Neural cell (in vitro differentiated cells): ENCODE results near the gene ORC3. TPM values are rescaled to one million over a fixed set of nuclear protein-coding genes. Genes with fewer than 3 reads are reported as not detected.

ENCODE experiments used
- H2AFZ ChIP-seq: fragments of 200-600, 300-800 bp; sonication (generic), shearing (Covaris generic); 2 replicates; pipeline ENCODE4 v1.6.0; 2014; ENCODE audit warnings: low read depth, mild to moderate bottlenecking, antibody characterized with exemption, low read length, moderate library complexity
- H3F3A ChIP-seq: fragments of 200-600 bp; shearing (Covaris generic); 2 replicates; pipeline ENCODE4 v1.6.1; 2016; ENCODE audit warnings: mild to moderate bottlenecking, moderate library complexity, mixed read lengths, antibody characterized with exemption, low read length; ENCODE audit not compliant: insufficient read depth, poor library complexity, severe bottlenecking
- H3K27ac ChIP-seq: fragments of 200-600, 300-800 bp; sonication (generic), shearing (Covaris generic); 2 replicates; pipeline ENCODE4 v1.5.1; 2014; ENCODE audit warnings: mild to moderate bottlenecking, low read length, moderate library complexity
- H3K27me3 ChIP-seq: fragments of 300-800, 200-600 bp; sonication (generic), shearing (Covaris generic); 2 replicates; pipeline ENCODE4 v1.6.0; 2014; ENCODE audit warnings: mild to moderate bottlenecking, low read depth, low read length, moderate library complexity; ENCODE audit not compliant: insufficient read depth
- H3K36me3 ChIP-seq: fragments of 300-800, 200-600 bp; sonication (generic), shearing (Covaris generic); 2 replicates; pipeline ENCODE4 v1.5.1; 2014; ENCODE audit warnings: mild to moderate bottlenecking, antibody characterized with exemption, low read length, moderate library complexity; ENCODE audit not compliant: insufficient read depth
- H3K4me2 ChIP-seq: fragments of 300-800, 200-600 bp; sonication (generic), shearing (Covaris generic); 2 replicates; pipeline ENCODE4 v1.6.0; 2014; ENCODE audit warnings: mild to moderate bottlenecking, low read length
- H3K4me3 ChIP-seq: fragments of 300-800, 200-600 bp; sonication (generic), shearing (Covaris generic); 2 replicates; pipeline ENCODE4 v1.5.1; 2014; ENCODE audit warnings: mild to moderate bottlenecking, low read length, moderate library complexity
- H3K79me2 ChIP-seq: fragments of 200-600 bp; shearing (Covaris generic); replicated peaks from 2 replicates; pipeline ENCODE4 v1.6.0; 2014; ENCODE audit warnings: mild to moderate bottlenecking, low read length, moderate library complexity; ENCODE audit not compliant: insufficient read depth
- H3K9ac ChIP-seq: fragments of 300-800, 200-600 bp; sonication (generic), shearing (Covaris generic); 2 replicates; pipeline ENCODE4 v1.6.1; 2016; ENCODE audit warnings: mild to moderate bottlenecking, low read length, mixed read lengths
- H3K9me2 ChIP-seq: fragments of 200-600 bp; shearing (Covaris generic); 2 replicates; pipeline ENCODE4 v1.6.1; 2016; ENCODE audit warnings: mild to moderate bottlenecking, low read length, mixed read lengths; ENCODE audit not compliant: insufficient read depth
- H3K9me3 ChIP-seq: fragments of 200-600, 300-800 bp; sonication (generic), shearing (Covaris generic); 2 replicates; pipeline ENCODE4 v1.6.1; 2016; ENCODE audit warnings: mild to moderate bottlenecking, mixed run types, low read length, moderate library complexity, mixed read lengths
- H4K20me1 ChIP-seq: fragments of 200-600 bp; shearing (Covaris generic); 2 replicates; pipeline ENCODE4 v1.6.1; 2016; ENCODE audit warnings: mild to moderate bottlenecking, mixed run types; ENCODE audit not compliant: insufficient read depth
- EP300 ChIP-seq: fragments of 450-650 bp; conservative IDR thresholded peaks from 2 replicates; pipeline ENCODE4 v1.6.1; 2014; ENCODE audit warnings: antibody characterized with exemption, mild to moderate bottlenecking, moderate library complexity; ENCODE audit not compliant: poor library complexity, severe bottlenecking
- EZH2 ChIP-seq: fragments of 200-600, 300-800 bp; shearing (Covaris generic), sonication (generic); IDR thresholded peaks from 2 replicates; pipeline ENCODE4 v1.6.1; 2014; ENCODE audit warnings: antibody characterized with exemption, low read length, borderline replicate concordance, mild to moderate bottlenecking; ENCODE audit not compliant: insufficient read depth, poor library complexity, severe bottlenecking
- MXI1 ChIP-seq: fragments of 450-650 bp; conservative IDR thresholded peaks from 2 replicates; pipeline ENCODE4 v1.6.1; 2014; ENCODE audit warnings: antibody characterized with exemption, mild to moderate bottlenecking; ENCODE audit not compliant: poor library complexity, severe bottlenecking
- POLR2AphosphoS5 ChIP-seq: IDR thresholded peaks from 2 replicates; pipeline ENCODE4 v1.6.1; 2012
- RAD21 ChIP-seq: fragments of 450-650 bp; conservative IDR thresholded peaks from 2 replicates; pipeline ENCODE4 v1.6.1; 2014; ENCODE audit warnings: antibody characterized with exemption, mild to moderate bottlenecking, moderate library complexity
- SMC3 ChIP-seq: fragments of 450-650 bp; conservative IDR thresholded peaks from 2 replicates; pipeline ENCODE4 v1.6.1; 2014; ENCODE audit warnings: antibody characterized with exemption, mild to moderate bottlenecking, moderate library complexity; ENCODE audit not compliant: poor library complexity
- TAF1 ChIP-seq: IDR thresholded peaks from 2 replicates; pipeline ENCODE4 v1.6.1; 2012; ENCODE audit warnings: low read depth
- polyA plus RNA-seq: library from polyadenylated mRNA; depleted of rRNA; stranded (reverse); fragments of >200 nt; gene quantifications from 2 replicates; pipeline ENCODE4 v1.2.3, GENCODE V29; 2014
- TF ChIP-seq, protein P1 (sequence below): fragments of 450-650 bp; IDR thresholded peaks from 2 replicates; pipeline ENCODE4 v1.5.1; 2014; ENCODE audit warnings: antibody characterized with exemption, mild to moderate bottlenecking, moderate library complexity; ENCODE audit not compliant: poor library complexity, severe bottlenecking
- TF ChIP-seq, protein P2 (sequence below): IDR thresholded peaks from 2 replicates; pipeline ENCODE4 v1.6.1; 2012; ENCODE audit warnings: borderline replicate concordance

The ORC3 gene
- polyA plus RNA-seq, 1 donor from 2014 or later = 43.7 TPM

DNA sequence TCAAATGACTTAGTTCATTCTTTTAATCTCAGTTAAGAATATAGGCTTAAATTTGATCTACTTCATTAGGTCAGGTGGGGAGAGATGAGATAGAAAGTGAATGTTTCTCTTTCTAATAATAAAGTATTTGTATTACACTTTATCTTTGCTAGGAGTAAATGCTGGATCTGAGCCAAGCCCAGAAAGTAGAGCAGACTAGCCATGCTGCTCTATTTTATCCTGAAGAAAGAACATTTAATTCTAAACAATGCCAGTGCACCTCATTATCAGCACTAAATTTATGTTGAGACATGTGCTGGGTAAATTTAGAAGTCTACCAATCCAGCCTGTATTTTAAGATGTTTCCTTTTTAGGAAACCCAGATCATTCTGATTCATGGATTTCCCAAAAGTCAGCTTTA lies 68.6 kb downstream of the ORC3 start:
- TF ChIP-seq TAF1 (no peak), MXI1 (no peak), RAD21 (no peak), POLR2AphosphoS5 (no peak), EP300 (no peak), SMC3 (no peak), EZH2 (no peak)
- TF ChIP-seq, protein P1, sequence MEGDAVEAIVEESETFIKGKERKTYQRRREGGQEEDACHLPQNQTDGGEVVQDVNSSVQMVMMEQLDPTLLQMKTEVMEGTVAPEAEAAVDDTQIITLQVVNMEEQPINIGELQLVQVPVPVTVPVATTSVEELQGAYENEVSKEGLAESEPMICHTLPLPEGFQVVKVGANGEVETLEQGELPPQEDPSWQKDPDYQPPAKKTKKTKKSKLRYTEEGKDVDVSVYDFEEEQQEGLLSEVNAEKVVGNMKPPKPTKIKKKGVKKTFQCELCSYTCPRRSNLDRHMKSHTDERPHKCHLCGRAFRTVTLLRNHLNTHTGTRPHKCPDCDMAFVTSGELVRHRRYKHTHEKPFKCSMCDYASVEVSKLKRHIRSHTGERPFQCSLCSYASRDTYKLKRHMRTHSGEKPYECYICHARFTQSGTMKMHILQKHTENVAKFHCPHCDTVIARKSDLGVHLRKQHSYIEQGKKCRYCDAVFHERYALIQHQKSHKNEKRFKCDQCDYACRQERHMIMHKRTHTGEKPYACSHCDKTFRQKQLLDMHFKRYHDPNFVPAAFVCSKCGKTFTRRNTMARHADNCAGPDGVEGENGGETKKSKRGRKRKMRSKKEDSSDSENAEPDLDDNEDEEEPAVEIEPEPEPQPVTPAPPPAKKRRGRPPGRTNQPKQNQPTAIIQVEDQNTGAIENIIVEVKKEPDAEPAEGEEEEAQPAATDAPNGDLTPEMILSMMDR = no peak
- TF ChIP-seq, protein P2, sequence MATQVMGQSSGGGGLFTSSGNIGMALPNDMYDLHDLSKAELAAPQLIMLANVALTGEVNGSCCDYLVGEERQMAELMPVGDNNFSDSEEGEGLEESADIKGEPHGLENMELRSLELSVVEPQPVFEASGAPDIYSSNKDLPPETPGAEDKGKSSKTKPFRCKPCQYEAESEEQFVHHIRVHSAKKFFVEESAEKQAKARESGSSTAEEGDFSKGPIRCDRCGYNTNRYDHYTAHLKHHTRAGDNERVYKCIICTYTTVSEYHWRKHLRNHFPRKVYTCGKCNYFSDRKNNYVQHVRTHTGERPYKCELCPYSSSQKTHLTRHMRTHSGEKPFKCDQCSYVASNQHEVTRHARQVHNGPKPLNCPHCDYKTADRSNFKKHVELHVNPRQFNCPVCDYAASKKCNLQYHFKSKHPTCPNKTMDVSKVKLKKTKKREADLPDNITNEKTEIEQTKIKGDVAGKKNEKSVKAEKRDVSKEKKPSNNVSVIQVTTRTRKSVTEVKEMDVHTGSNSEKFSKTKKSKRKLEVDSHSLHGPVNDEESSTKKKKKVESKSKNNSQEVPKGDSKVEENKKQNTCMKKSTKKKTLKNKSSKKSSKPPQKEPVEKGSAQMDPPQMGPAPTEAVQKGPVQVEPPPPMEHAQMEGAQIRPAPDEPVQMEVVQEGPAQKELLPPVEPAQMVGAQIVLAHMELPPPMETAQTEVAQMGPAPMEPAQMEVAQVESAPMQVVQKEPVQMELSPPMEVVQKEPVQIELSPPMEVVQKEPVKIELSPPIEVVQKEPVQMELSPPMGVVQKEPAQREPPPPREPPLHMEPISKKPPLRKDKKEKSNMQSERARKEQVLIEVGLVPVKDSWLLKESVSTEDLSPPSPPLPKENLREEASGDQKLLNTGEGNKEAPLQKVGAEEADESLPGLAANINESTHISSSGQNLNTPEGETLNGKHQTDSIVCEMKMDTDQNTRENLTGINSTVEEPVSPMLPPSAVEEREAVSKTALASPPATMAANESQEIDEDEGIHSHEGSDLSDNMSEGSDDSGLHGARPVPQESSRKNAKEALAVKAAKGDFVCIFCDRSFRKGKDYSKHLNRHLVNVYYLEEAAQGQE = no peak
- Histone ChIP-seq H3K27me3 (no peaks in the 10 kb centered on the region), H3K79me2 (no peaks in the 10 kb centered on the region), H3K4me2 (no peak overlapping the region), H2AFZ (no peak overlapping the region), H3K4me3 (no peak overlapping the region), H3F3A (no peaks in the 10 kb centered on the region), H3K9me3 (no peaks in the 10 kb centered on the region), H3K36me3 (peaks cover 4% of the 10 kb centered on the region), H3K9me2 (no peaks in the 10 kb centered on the region), H4K20me1 (no peaks in the 10 kb centered on the region), H3K27ac (no peak overlapping the region), H3K9ac (no peak overlapping the region)

DNA sequence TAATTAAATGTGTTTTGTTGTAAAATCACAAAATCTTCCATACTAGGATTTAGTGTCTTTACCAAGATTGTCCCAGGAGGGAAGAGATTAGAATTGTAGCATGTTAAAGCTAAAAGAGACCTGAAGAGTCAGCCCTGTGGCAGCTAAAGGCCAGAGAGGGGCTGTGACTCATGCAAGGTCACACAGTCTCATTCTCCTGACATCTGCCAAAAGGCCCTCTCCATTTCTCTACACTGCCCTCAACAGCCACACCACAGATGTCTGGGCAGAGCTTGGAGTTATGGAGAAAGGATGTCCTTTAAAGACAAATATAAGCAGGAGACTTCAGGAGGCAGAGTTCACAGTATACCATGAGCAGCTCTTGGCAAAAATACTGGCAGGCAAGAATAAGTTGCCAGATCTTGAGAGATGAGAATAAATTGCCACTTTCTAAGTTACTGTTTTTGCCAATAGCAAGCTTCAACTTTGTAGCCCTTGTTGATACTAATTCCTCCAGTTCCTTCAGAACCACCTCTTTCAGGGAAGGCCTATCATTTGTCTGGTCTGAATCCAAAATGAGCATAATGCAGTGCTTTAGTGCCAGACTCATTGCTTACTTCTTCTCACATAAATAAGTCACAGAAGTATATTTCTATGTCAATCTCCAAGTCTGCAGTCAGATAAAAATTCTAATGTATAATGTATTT lies 70.4 kb downstream of the ORC3 start:
- Histone ChIP-seq H3K9me3 (no peaks in the 10 kb centered on the region), H3K36me3 (peaks cover 4% of the 10 kb centered on the region), H3K4me3 (no peak overlapping the region), H2AFZ (no peak overlapping the region), H3K27ac (no peak overlapping the region), H3K9me2 (no peaks in the 10 kb centered on the region), H4K20me1 (no peaks in the 10 kb centered on the region), H3K27me3 (no peaks in the 10 kb centered on the region), H3F3A (no peaks in the 10 kb centered on the region), H3K79me2 (no peaks in the 10 kb centered on the region), H3K4me2 (no peak overlapping the region), H3K9ac (no peak overlapping the region)
- TF ChIP-seq SMC3 (no peak), TAF1 (no peak), EZH2 (no peak), POLR2AphosphoS5 (no peak)
